ENCODE data around the gene SI.
"Not testable (repeated sequence)": the region's sequence is repeated elsewhere in the genome, so short reads cannot be mapped to it uniquely, and the experiment has no call there.

The SI gene

DNA sequence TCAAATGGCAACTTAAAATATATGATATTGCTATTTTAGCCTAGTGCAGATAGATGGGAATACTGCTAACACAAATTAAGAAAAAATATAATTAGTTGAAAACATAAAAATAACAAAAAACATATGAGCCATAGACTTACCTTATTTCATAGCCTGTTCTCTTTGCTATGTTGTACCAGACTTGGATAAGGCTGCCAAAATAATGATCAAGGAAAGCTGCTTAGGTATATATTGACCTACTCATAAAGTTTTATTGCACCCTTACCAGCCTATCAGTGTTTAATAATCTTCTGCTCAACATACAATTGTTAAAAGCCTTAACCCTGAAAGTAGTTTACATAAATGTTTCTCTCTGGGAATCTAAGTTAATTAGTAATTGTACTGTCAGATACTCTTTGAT is at the start of gene SI:
Gene SI (minus strand): TSS at position 204 of the 400 bp plus-strand sequence. CDS start 2,484 bp downstream, outside the sequence.
- no peak for DNase-seq

DNA sequence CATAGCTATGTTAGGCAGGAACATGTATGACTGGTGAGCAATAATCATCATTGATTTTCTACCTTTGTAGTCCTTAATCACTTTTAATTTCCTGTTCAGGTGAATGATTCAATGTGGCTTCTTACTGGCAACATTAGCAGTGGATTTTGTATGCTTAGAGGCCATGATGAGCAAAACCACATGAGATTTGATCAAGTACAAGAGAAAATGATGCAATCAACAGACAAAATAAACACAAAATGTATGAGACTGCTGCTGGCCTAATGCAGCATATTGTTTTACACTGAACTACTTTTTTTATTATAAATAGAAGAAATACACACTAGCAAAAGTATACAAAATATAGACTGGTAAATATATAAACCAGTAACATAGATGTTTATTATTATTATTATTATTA is 47.5 kb upstream of the SI start:
- no peak for DNase-seq

DNA sequence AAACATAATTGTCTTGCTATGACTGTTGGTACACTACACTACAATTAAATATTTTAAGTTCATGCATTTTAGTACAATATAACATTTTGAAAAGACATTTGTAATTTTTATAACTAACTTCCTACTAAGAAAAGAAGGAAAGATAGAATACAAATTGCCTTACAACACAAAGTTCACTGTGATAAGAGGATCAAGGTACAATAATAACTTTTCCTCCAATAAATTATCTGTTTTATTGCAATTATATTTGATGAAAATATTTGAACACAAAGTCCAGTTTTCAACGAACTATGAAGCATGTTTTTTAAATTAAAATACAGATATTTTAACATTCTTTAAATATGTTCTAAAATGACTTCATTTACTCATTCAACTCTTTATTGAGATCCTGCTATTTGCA is 33.1 kb upstream of the SI start:
- DNase-seq = no peak

DNA sequence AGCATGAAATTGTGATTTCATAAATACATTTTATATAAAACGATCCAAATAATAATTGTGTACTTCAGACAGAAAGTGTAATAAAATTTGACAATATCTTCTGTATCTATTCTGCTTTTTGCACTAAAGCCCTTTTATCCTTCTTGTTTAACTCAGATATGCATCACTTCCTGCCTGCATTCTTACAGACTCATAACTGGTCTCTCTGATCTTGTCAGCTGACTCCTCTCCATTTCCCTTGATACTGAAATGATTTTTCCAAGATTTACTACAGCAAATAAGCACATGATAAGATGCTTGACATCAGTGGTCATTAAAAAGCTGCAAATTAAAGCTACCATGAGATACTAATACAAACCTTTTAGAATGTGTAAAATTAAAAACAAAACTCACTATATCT is 25.3 kb upstream of the SI start:
- no peak for DNase-seq

DNA sequence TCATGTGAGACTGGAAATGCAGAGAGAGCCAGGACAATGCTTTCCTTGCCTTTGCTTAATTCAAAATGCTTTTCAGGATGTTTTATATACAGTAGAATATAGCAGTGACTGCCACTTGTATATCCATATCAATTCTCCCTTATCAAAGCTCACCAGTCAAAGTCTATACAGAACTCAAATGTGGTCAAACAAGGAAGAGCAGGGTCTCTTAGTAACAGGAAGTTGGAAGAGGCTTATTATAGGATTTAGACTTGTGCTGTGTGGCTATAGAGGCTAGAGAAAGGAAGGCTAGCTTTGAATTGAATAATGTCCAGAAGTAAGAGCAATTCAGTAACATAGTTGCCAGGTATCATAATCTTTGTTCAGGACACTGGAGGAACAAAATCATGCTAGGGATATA is 4.4 kb upstream of the SI start:
- no peak for DNase-seq

DNA sequence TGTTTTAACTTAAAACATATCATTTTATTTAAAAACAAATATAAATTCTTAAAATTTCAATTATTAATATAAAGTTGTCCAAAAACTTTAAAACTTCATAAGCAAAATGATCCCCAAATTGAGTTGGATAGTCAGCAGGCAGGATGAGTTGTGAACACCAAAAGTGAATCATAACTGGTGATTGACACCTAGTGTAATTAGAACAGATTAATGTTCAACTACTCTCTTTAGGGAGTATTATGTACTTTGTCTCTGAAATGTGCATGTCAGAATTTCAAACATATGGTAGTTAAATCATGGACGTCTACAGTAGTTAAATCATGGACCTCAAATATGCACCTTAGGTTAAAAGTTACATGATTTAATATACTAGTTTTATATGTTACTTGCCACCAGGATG is 2.9 kb upstream of the SI start:
- DNase-seq = no peak

DNA sequence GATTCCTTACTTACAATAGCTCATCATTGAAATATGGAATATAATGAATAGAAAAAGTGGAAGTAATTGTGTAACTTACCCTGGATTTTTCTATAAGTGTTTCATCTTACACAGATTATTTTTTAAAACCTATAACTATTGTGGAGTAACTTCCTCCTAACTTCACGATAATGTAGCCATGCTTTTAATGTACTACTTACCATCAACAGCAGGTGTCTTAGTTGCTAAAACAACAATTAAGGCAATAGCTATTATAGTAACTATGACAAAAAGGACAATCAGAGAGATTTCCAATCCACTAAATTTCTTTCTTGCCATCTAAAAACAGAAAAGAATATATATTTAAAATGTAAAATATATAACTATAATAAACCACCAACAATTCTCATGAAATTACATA is 2.6 kb downstream of the SI start:
- no peak for DNase-seq

DNA sequence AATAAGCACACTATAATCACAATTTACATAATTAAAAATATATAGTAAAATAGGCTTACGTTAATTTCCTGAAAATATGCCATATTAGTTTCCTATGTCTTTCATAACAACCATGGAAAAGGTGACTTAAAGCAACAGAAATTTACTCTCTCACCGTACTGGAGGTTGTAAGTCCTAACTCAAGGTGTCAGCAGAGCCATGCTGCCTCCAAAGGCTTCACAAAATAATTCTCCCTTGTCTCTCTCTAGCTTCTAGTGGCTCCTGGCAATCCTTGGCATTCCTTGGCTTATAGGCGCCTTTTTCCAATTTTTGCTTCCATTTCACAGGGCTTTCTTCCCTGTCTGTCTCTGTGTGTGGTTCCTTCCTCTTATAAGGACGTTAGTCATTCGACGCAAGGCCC is 7.6 kb downstream of the SI start:
- DNase-seq = no peak

DNA sequence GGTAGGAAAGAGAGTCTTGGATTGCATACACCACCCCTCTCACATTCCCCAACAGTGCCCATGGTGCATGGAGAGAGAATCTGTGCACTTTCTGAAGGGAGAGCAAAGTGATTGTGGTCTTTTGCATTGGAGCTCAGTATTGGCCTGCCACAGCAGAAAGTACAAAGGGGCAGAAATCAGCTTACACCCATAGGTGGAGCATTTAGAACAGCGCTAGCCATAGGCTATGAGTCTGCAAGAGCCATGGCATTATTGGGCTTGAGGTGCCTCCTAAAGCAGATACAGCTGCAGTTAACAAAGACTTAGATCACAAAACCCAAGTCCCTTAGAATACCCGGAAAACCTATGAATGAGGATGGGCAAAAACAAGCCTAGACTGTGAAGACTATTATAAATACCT is 21.8 kb downstream of the SI start:
- DNase-seq = no peak

DNA sequence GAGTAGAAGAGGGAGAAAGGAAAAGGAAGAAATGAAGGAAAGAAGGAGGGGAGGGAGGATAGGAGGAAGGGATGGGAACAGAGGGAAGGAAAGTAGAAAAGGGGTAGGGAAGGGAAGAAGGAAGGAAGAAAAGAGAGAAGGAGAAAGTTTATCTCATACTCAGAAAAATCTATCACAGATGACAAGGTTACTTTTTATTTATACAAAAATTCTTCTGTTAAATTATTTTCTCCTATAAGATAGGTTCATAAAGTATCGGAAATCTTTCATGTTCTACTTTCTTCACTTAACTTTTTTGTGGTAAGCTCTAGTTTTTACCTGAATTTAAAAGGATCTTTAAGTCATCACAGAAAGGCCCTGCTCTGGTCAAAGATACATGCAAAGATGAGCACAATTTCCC is 38.1 kb downstream of the SI start:
- DNase-seq = no peak

DNA sequence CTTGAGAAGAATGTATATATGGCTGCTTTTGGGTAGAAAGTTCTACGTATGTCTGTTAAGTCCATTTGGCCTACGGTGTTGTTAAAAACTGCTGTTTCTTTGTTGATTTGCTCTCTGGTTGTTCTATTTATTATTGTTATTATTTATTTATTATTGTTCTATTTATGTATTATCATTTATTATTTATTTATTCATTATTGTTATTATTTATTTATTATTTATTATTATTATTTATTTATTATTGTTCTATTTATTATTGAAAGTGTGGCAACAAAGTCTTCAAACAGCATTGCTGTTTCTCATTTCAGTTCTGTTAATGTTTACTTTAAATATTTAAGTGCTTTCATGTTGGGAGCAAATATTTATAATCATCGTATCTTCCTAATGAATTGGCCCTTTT is 66.7 kb downstream of the SI start:
- DNase-seq = no peak

DNA sequence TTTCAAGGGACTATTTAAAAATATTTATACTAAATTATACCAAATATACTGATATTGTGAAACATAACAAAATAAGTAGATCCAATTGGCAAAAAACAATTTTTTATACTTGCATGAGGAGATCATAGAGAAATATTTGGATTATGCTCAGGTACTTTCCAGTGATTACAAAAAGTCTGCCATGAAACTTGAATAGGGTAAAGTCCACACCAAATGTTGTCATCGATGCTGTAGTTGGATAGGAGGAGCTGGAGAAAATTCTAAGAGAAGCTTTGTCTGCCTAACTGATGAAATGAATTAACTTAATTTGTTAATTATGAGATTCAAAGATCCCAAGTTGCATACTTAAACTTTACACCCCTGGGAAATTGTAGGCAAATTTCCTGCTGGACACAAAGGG is 93.3 kb downstream of the SI start:
- no peak for DNase-seq

DNA sequence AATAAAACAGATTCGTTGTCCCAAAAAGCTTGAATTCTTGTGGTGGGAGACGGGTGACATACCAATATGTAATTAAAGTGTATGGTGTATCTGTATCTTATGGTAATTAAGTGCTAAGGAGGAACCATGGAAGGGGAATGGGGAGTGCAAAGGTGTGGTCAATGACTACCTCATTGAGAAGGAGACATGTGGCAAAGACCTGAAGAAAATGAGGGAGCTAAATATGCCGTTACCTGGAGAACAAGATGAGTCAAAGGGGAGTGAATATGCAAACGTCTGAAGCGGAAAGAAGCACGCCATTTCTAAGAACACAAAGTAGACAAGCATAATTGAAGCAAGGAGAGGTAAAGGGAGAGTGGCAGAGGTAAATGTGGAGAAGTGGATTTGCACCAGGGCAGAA is 115.7 kb downstream of the SI start:
- no peak for DNase-seq

DNA sequence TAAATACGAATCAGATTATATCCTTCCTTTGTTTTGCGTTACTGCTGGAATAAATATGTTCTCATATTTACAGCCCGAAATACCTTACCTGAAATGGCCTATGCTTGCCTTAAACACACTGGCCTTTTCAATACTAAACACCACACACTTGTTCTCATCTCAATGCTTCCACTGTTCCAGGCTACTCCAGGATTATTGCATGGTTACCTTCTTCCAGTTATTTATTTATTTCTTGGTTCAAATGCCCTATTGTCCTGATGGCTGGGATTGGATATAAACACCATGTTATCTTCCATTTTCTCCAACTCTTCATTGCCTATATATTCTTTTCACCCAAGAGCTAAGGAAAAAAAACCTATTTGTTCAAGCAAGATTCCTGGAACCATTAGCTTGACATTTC is 125.3 kb downstream of the SI start:
- no peak for DNase-seq

DNA sequence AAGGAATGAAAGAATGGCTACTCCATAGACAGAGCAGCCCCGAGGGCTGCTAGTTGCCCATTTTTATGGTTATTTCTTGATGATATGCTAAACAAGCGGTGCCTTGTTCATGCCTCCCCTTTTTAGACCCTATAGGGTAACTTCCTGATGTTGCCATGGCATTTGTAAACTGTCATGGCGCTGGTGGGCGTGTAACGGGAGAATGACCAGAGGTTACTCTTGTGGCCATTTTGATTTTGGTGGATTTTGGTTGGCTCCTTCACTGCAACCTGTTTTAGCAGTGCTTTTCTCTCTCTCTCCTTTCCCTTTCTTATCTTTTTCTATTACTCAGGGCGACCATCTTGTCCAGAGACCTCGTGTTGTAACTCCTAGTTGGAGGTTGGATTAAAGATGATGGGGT is 126.9 kb downstream of the SI start:
- DNase-seq = not testable (repeated sequence)

DNA sequence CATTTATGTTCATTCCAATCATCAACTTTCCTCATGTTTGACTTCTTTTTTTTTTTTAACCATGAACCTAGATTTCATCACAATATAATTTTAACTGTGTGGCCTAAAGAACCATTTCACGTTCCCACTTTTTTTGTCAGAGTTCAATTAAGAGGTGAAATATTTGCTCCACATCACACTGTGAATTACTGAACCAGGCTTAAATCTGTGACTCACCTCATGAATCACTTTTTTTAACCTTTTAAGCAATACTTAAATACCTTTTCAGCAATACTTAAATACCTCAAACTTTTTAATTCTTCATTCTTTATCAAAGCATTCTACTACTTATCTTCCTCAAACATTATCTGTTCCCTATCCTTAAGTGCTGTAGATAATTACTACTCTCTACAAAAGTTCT is 137.6 kb downstream of the SI start:
- DNase-seq = no peak

DNA sequence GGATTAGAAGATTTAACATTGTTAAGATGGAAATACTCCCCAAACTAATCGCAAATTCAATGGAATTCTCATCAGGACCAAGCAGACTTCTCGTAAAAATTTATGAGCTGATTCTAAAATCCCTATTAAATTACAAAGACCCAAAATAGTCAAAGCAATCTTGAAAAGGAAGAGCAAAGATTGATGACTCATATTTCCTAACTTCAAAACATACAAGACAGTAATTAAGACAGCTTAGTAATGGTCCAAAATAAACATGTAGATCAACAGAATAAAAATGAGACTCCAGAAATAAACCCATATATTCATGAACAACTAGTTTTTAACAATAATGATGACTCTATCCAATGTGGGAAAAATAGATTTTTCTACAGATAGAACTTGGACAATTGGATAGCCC is 148.7 kb downstream of the SI start:
- no peak for DNase-seq
